ENCODE measurements around the gene MSH4.

The MSH4 gene

GRCh38 chr1:75950176-75950575 is 153.5 kb downstream of the MSH4 start:
- DNase-seq = no peak

GRCh38 chr1:75952016-75952415 is 155.3 kb downstream of the MSH4 start:
- no peak for DNase-seq

DNA sequence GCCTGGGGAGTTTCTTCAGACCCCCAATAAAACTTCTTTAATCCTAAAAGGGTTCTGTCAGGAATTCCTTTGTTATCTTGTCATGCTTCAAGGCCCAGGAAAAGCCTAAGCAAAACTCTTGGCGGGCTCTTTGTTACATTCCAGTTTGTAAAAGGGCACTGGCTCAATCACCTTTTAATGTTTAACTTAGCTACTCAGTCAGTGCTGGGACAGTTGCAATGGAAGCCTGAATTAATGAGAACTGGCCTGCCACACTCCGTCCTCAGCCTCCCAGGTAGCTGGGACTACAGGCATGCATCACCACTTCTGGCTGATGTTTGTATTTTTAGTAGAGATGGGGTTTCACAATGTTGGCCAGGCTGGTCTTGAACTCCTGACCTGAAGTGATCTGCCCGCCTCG is 156.8 kb downstream of the MSH4 start:
- no peak for DNase-seq

GRCh38 chr1:75954586-75954985 is 157.9 kb downstream of the MSH4 start:
- DNase-seq = no peak

All from NCI-H1694 (cell line).